ENCODE measurements around the gene B3GAT1. TPM values are rescaled to one million over a fixed set of nuclear protein-coding genes. Genes with fewer than 3 reads are reported as not detected.
"Not testable (repeated sequence)": the region's sequence is repeated elsewhere in the genome, so short reads cannot be mapped to it uniquely, and the experiment has no call there.

Gene B3GAT1
- total RNA-seq, 4 donors from 2014 or later = 0.26 to 0.93 (median 0.36) TPM

DNA sequence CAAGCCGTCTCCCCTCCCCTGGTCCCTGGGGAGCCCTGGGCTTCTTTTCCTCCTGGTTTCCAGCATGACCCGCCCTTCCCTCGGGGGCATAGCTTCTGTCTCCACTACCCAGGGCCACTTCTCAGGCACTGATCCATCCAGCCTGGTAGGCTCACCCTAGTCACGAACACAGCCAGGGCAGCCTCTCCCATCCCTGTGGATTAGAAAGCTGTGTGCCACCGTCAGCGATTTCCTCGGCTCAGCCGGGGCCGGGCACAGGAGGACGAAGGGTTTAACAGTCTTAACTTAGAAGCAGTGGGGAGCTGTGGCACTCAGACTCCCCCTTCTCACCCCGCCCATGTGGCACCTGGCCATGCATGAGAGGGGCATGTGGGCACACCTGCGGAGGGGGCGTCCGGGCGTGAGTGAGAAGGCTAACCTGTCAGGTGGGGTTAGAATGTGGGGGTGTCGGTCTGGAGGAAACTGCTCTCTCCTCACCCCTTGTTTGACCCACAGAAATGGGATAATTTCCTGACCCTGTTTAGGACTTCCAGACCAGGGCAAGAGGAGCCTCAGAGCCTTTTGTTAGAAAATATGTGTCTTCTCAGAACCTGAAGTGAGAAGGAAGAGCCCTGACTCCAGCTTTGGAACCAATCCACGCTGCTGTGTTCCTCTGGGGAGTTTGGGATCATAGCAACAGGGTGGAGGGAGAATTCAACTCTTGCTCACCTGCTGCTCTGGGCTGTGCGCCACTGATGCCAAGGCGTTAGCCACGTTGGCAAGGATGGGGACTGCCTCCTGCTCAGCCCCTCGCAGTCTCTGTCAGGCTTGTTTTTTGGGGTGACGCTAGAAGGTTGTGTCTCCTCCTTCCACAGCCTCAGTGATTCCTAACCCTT is 65.7 kb downstream of the B3GAT1 start:
- no peak overlapping the region for H3K27ac ChIP-seq
- H3K36me3 ChIP-seq = no peaks in the 10 kb centered on the region
- TF ChIP-seq POLR2AphosphoS5 (IDR thresholded peaks at IDR 0.05) (no peak), POLR2A (IDR thresholded peaks at IDR 0.05) (no peak), EP300 (IDR thresholded peaks at IDR 0.05) (no peak)
- TF ChIP-seq, protein P1, sequence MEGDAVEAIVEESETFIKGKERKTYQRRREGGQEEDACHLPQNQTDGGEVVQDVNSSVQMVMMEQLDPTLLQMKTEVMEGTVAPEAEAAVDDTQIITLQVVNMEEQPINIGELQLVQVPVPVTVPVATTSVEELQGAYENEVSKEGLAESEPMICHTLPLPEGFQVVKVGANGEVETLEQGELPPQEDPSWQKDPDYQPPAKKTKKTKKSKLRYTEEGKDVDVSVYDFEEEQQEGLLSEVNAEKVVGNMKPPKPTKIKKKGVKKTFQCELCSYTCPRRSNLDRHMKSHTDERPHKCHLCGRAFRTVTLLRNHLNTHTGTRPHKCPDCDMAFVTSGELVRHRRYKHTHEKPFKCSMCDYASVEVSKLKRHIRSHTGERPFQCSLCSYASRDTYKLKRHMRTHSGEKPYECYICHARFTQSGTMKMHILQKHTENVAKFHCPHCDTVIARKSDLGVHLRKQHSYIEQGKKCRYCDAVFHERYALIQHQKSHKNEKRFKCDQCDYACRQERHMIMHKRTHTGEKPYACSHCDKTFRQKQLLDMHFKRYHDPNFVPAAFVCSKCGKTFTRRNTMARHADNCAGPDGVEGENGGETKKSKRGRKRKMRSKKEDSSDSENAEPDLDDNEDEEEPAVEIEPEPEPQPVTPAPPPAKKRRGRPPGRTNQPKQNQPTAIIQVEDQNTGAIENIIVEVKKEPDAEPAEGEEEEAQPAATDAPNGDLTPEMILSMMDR (IDR thresholded peaks at IDR 0.05) = no peak
- no peaks in the 10 kb centered on the region for H3K4me1 ChIP-seq
- peak; percentile 51 to 74 for DNase-seq (ENCODE audit: low spot score in 2 of 2)
- 47% methylated on average over 22 of the region's 22 CpGs for WGBS
- H3K9me3 ChIP-seq = no peaks in the 10 kb centered on the region
- H3K4me3 ChIP-seq = no peak overlapping the region
- no peaks in the 10 kb centered on the region for H3K27me3 ChIP-seq

- WGBS = 93% methylated on average over 4 of the region's 4 CpGs
- Histone ChIP-seq H3K27me3 (no peaks in the 10 kb centered on the region), H3K9me3 (no peaks in the 10 kb centered on the region), H3K36me3 (no peaks in the 10 kb centered on the region), H3K27ac (no peak overlapping the region), H3K4me1 (no peaks in the 10 kb centered on the region), H3K4me3 (no peak overlapping the region)
- TF ChIP-seq, protein P1 (IDR thresholded peaks at IDR 0.05) = no peak
- no peak for TF ChIP-seq POLR2A (IDR thresholded peaks at IDR 0.05)
- no peak for TF ChIP-seq EP300 (IDR thresholded peaks at IDR 0.05)
- TF ChIP-seq POLR2AphosphoS5 (IDR thresholded peaks at IDR 0.05) = no peak
- DNase-seq (ENCODE audit: low spot score in 2 of 2) = peak in 1 of 2 donors; percentile 23
These were observed 66.8 kb downstream of the B3GAT1 start for GRCh38 chr11:134345237-134345550.

GRCh38 chr11:134344497-134345236 is 67.4 kb downstream of the B3GAT1 start:
- no CpG with 5 or more reads among the region's 28 CpGs for WGBS
- H3K27ac ChIP-seq, H3K4me1 ChIP-seq, H3K4me3 ChIP-seq, H3K36me3 ChIP-seq, H3K9me3 ChIP-seq, H3K27me3 ChIP-seq: not testable (repeated sequence)
- peak; percentile 38 to 68 for DNase-seq (ENCODE audit: low spot score in 2 of 2)

DNA sequence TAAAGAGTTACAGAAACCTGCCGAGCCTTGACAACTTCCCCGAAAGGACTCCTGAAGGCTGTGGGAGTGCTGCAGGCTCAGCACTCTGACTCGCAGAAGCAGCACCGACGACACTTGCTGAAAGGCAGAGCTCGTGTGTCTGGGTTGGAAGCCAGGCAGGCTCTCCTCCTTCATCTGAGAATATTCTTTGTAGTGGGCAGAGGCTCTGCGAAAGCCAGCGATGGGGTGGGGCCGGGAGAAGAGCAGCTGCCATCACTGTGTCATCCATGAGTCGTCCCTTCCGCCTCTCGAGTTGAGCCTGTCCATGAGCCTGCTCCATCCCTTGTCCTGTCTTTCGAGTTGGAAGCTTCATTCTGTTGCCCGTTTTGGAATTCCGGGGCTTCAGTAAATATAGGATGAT is 68.4 kb downstream of the B3GAT1 start:
- Histone ChIP-seq H3K27ac (no peak overlapping the region), H3K27me3 (no peaks in the 10 kb centered on the region), H3K4me3 (no peak overlapping the region), H3K4me1 (no peaks in the 10 kb centered on the region), H3K36me3 (no peaks in the 10 kb centered on the region), H3K9me3 (no peaks in the 10 kb centered on the region)
- TF ChIP-seq POLR2AphosphoS5 (IDR thresholded peaks at IDR 0.05) = no peak
- TF ChIP-seq, protein P1 (IDR thresholded peaks at IDR 0.05) = no peak
- peak in 1 of 2 donors; percentile 21 for DNase-seq (ENCODE audit: low spot score in 2 of 2)
- WGBS = 90% methylated on average over 14 of the region's 15 CpGs

DNA sequence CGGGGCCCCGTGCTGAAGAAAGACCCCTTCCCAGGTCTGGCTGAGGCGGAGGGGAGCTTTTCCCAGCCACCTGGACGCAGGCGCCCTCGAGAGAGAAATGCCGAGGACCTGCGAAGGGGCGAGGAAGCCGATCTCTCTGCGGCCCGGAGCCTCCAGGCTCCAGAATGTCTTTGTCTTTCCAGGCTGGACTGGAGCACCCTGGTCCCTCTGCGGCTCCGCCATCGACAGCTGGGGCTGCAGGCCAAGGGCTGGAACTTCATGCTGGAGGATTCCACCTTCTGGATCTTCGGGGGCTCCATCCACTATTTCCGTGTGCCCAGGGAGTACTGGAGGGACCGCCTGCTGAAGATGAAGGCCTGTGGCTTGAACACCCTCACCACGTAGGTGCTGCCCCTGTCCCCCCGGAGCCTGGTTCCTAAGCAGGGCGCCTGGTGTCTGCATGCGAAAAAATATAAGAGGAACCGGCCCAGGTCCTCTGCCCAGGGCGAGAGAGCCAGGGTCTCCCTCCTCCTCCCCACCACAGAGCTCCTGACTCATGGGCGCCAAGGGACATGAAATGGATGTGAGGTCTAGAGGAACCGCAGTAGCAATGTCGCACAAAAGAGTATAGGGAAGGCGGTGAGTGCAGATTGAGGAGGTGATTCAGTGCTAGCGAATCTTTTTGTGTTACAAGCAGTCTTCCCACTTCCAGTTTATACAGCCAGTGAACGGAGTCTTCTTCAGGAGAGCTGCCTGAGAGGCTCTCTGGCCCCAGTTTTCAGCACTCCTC is 69.3 kb downstream of the B3GAT1 start:
- H3K4me1 ChIP-seq = no peaks in the 10 kb centered on the region
- H3K27me3 ChIP-seq = no peaks in the 10 kb centered on the region
- no peaks in the 10 kb centered on the region for H3K9me3 ChIP-seq
- 92% methylated on average over 27 of the region's 30 CpGs for WGBS
- no peak overlapping the region for H3K4me3 ChIP-seq
- H3K36me3 ChIP-seq = no peaks in the 10 kb centered on the region
- no peak for TF ChIP-seq POLR2A (IDR thresholded peaks at IDR 0.05)
- TF ChIP-seq POLR2AphosphoS5 (IDR thresholded peaks at IDR 0.05) = no peak
- no peak for TF ChIP-seq EP300 (IDR thresholded peaks at IDR 0.05)
- TF ChIP-seq, protein P1 (IDR thresholded peaks at IDR 0.05) = no peak
- DNase-seq (ENCODE audit: low spot score in 2 of 2) = peak in 1 of 2 donors; percentile 50
- H3K27ac ChIP-seq = no peak overlapping the region
